ENCODE data around the gene EEF1E1. TPM values are rescaled to one million over a fixed set of nuclear protein-coding genes. Genes with fewer than 3 reads are reported as not detected.

The EEF1E1 gene
- total and polyA plus RNA-seq, 2 experiments from 2014 or later: 11.5 to 87.8 TPM

GRCh38 chr6:8075704-8076103, 26.6 kb downstream of the EEF1E1 start:
- TF ChIP-seq CTCF (IDR thresholded peaks at IDR 0.05; ENCODE audit: low read depth, low read length): no peak
- H3K27ac ChIP-seq: no peak overlapping the region
- no peaks in the 10 kb centered on the region for H3K4me1 ChIP-seq (ENCODE audit: low read depth)
- no peaks in the 10 kb centered on the region for H3K9me3 ChIP-seq (ENCODE audit: low read depth)
- DNase-seq (ENCODE audit: low read depth in 1 of 2, low spot score in 1 of 2): no peak
- H3K27me3 ChIP-seq: no peaks in the 10 kb centered on the region
- no peaks in the 10 kb centered on the region for H3K36me3 ChIP-seq
- no peak overlapping the region for H3K4me3 ChIP-seq

GRCh38 chr6:8075185-8075584, 27.2 kb downstream of the EEF1E1 start:
- Histone ChIP-seq H3K9me3 (ENCODE audit: low read depth) (no peaks in the 10 kb centered on the region), H3K36me3 (no peaks in the 10 kb centered on the region), H3K4me3 (no peak overlapping the region), H3K27me3 (no peaks in the 10 kb centered on the region), H3K4me1 (ENCODE audit: low read depth) (no peaks in the 10 kb centered on the region), H3K27ac (no peak overlapping the region)
- TF ChIP-seq CTCF (IDR thresholded peaks at IDR 0.05; ENCODE audit: low read depth, low read length): no peak
- no peak for DNase-seq (ENCODE audit: low read depth in 1 of 2, low spot score in 1 of 2)

- H3K4me3 ChIP-seq: no peak overlapping the region
- H3K9me3 ChIP-seq (ENCODE audit: low read depth): no peaks in the 10 kb centered on the region
- peak in 1 of 2 donors; percentile 59 for DNase-seq (ENCODE audit: low read depth in 1 of 2, low spot score in 1 of 2)
- H3K36me3 ChIP-seq: no peaks in the 10 kb centered on the region
- H3K27me3 ChIP-seq: no peaks in the 10 kb centered on the region
- no peak for TF ChIP-seq CTCF (IDR thresholded peaks at IDR 0.05; ENCODE audit: low read depth, low read length)
- no peak overlapping the region for H3K27ac ChIP-seq
- H3K4me1 ChIP-seq (ENCODE audit: low read depth): no peaks in the 10 kb centered on the region
Measured at GRCh38 chr6:8074213-8074612, 28.1 kb downstream of the EEF1E1 start.

- no peaks in the 10 kb centered on the region for H3K9me3 ChIP-seq (ENCODE audit: low read depth)
- no peaks in the 10 kb centered on the region for H3K36me3 ChIP-seq
- no peak overlapping the region for H3K4me3 ChIP-seq
- no peak for TF ChIP-seq CTCF (IDR thresholded peaks at IDR 0.05; ENCODE audit: low read depth, low read length)
- H3K27me3 ChIP-seq: no peaks in the 10 kb centered on the region
- H3K27ac ChIP-seq: no peak overlapping the region
- DNase-seq (ENCODE audit: low read depth in 1 of 2, low spot score in 1 of 2): no peak
- no peaks in the 10 kb centered on the region for H3K4me1 ChIP-seq (ENCODE audit: low read depth)
Measured at GRCh38 chr6:8073758-8074157, 28.6 kb downstream of the EEF1E1 start.

- no peak overlapping the region for H3K4me3 ChIP-seq
- no peaks in the 10 kb centered on the region for H3K27me3 ChIP-seq
- no peaks in the 10 kb centered on the region for H3K4me1 ChIP-seq (ENCODE audit: low read depth)
- DNase-seq (ENCODE audit: low read depth in 1 of 2, low spot score in 1 of 2): no peak
- no peak overlapping the region for H3K27ac ChIP-seq
- H3K9me3 ChIP-seq (ENCODE audit: low read depth): no peaks in the 10 kb centered on the region
- no peak for TF ChIP-seq CTCF (IDR thresholded peaks at IDR 0.05; ENCODE audit: low read depth, low read length)
- no peaks in the 10 kb centered on the region for H3K36me3 ChIP-seq
Measured at GRCh38 chr6:8070718-8071117, 31.6 kb downstream of the EEF1E1 start.

Data from cardiac muscle cell (in vitro differentiated cells and primary cell).